NCI-H2196 (cell line): ENCODE data around the gene ERC2.

Experiments used
- DNase-seq: peaks from one replicate; lab custom pipeline; 2025; ENCODE audit not compliant: unreplicated experiment; lab: John Stamatoyannopoulos, UW

The ERC2 gene

DNA sequence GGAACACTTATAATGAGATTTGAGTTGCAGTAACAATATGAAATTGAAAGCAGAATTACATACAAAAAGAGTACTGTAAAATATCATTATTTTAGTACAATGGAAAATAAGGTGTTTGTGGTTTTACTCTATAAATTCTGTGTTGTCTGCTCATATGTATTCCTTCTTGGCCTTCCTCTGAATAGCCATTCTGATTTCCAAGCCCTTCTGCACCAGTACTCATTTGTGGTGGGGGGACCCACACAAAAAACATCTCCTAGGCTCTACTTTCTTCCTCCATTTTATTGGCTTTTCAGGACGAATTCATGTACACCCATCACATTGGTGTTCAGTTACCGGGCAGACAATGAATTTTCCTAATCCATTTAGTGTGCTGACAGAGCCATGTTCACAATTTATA lies 338.2 kb downstream of the ERC2 start:
- no peak for DNase-seq

DNA sequence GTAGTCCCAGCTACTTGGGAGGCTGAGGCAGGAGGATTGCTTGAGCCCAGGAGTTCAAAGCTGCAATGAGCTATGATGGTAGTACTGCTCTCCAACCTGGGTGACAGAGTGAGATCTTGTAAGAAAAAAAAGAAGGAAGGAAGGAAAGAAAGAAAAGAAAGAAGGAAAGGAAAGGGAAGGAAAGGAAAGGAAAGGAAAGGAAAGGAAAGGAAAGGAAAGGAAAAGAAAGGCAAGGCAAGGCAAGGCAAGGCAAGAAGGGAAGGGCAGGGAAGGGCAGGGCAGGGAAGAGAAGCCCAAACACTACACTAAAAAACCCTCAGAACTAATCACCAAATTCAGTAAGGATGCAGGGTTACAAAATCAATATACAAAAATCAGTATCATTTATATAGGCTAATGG lies 341.6 kb downstream of the ERC2 start:
- no peak for DNase-seq

DNA sequence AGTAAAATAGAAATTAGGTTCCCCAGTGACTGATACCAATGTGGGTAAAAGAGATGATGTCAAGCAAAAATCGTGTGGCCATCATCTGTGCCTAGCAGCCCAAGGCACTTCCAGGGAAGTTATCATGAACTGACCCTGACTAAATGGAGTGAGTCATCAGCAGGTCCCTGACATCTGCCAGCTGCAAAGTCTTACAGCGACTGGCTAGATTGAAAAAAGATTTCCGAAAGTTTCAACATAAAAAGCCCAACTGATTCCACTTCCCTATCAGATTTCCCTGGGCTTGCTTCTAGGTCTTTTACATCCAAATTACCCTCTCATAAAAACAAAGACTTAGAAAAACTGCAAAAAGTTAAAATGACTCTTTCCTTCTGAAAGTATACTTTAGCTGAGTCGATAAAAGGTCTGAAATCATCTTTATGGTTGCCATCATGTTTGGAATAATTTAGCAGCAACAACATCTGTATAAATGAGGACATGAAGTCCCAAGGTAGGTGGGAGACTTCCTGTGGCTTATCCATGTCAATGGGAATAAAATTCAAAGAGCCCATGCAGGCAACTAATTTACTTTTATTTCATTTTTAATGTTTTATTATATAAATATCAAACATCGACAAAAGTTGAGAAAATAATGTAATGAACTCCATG lies 342.8 kb downstream of the ERC2 start:
- no peak for DNase-seq

DNA sequence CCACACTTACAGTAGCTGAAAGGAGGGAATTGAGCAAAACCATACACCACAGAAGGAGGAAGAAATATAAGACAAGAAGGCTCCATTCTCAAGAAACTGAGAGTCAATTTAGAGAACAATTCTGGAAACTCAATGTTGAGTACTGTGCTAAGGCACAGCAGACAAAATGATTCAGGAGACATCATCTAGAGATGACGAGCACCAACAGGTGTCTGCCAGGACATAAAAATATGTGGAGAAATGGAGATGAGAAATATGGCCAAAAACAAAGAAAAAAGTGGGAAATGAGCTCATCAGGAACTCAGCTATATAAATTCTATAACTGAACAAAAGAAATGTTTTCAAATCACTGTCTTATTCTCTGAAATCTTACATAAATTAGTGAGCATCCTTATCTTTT lies 343.7 kb downstream of the ERC2 start:
- no peak for DNase-seq

DNA sequence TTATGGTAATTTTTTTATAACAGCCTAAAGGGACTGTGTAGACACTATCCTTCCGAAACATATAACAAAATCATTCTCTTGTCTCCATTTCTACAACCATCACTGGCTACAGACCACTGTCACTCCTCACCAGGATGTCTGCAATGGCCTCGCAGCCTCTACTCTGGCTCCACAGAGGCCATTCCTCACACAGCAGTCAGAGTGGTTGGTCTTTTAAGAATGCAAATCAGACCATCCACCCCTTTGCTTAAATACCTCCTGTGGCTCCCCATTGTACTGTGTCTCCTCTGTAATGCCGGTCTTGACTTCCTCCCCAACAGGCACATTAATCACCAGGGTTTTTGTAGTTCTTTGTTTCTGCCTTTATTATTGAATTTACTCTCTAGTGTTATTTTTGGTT lies 344.8 kb downstream of the ERC2 start:
- no peak for DNase-seq

DNA sequence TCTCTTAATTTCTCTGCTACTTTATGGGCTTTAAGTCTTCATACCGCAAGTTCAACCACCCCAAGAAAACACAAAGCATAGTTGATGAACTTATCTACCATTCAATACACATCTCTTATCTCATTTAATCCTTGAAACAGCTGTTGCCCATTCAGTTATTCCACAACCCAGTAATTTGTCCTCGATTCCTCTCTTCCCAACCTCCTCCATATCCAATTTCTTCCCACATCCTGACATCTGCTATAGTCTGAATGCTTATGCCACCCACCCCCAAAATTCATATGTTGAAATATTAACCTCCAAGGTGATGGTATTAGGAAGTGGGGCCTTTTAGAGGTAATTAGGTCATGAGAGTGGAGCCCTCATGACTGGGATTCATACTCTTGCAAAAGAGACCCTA lies 345.4 kb downstream of the ERC2 start:
- no peak for DNase-seq

DNA sequence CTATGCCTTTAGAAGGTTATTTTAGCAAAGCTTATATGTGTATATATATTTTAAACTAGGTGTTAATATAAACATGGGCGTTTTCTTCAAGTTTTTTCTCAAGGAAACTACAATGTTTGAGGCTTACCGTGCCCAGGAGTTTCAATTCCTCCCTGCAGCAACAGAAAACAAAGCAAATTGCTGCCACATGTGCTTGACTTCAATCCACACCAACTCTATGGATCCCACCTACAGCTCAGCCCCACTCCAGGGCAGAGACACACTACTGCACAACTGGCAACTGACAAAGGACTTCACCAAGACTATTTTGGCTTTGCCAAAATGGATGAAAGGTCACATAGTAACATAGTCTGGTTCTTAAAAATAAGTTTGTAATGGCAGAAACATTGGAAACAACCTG lies 346.6 kb downstream of the ERC2 start:
- DNase-seq, result no peak

DNA sequence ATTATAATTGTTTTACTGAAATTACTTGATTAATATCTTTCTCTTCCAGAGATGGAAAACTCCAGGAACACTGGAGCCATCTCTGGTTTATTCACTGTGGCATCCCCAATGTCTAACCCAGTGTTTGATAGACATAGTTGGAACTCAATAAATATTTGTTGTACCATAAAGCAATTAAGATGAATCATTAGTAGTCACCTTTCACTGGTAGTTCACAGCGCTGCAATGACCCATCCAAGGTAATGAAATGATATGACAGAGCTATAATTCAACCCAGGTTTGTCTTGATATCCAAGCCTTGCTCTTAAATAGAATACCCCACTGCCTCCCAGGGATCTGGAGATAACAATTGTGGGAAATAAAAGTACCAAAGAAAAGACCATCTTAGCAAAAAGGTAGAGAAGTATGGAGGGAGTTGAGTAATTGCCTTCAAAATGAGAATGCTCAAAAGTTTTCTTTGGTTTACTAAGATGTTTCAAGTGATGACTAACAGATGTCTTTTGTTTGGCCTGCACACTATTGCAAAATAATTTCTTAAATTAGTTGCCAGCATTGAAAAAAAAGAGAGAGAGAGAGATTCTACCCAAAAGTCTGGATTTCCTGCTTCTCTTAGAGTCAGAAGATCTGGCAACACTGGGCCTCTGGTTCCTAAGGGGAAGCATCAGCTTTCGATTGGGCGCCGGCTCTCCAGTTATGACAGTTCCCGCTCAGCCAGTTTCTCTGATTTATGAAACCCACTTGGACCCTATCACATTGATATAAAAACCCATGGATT lies 348.5 kb downstream of the ERC2 start:
- no peak for DNase-seq

DNA sequence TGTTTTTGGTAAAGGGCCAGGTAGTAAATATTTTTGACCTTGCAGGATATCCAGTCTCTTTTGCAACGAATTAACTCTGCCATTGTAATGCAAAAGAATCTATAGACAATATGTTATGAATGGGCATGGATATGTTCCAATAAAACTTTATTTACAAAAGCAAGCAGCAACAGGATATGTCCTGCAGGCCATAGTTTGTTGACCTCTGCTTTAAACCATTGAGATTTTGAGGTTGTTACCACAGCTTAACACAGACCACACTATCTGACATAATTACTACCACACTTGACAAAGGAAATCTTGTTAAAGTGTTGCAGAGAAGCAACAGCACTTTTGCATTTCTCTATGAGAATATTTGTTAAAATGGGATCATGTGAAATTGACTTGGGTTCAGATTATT lies 349.3 kb downstream of the ERC2 start:
- DNase-seq, result no peak

DNA sequence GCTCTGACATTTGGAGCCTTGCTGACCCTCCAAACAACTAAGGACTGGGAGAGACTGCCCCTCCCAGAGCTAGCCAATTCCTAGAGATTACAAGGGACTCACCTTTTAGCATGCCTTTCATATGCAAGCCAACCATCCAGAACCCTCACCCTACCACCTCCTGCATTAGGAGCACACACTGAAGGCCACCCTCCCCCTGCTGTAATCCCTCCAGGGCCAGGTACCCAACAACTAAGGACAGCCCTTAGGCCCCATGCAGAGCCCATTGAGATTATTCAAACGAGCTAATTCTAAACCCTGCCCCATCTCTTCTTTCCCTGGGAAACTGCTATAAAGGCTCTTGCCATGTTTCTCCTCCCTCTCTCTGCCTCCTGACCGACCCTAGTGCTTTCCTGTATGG lies 352.6 kb downstream of the ERC2 start:
- DNase-seq, result no peak

DNA sequence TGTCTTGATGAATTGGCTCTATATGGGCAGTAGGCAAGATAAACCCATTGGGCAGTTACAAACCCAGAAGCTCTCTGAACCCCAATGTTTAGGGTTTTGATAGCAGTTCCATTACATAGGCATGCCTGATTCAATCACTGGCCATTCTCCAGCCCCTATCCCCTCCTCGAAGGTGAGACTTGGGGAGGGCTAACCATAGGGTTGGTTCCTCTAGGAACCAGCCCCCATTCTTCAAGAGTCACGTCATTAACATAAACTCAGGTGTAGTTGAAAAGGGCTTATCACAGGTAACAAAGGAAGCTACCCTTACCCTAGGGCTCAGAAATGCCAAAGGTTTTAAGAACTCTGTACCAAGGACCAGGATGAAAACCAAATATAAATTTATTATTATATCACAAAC lies 353.1 kb downstream of the ERC2 start:
- DNase-seq, result no peak

DNA sequence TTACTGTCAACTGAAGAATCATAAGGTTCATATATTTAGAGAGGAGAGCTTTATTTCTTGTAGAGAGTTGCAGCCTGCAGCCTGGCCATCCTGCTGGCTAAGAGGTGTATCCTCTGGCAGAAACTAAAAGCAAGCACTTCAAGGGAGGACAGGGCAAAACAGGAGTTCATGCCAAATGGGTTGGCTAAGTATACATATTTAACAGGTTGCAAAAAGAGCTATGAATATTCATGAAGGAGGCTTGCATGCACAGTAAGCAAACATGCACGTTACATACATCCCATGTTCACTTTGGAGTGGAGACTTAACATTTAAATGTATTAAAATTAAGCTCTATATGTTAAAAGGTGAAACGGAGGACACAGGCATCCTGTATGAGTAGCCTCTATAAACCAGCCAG lies 354.4 kb downstream of the ERC2 start:
- no peak for DNase-seq

DNA sequence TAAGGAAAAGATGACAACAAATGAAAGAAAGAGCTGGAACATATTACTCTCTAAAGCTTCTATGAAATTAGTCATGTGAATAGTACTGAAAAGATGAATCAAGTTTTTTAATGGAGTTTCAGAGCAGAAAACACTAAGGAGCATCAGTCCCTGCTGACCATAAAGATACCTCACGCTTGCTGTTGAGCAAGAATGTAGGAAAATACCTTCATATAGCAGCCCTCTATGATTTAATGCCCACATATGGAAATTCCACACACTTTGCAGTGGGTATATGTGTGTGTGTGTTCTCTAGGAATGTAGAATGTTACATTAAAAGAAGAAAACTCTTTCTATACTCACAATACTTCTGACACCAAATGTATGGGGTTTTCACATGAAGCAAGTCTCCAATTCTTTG lies 355.0 kb downstream of the ERC2 start:
- DNase-seq, result no peak

DNA sequence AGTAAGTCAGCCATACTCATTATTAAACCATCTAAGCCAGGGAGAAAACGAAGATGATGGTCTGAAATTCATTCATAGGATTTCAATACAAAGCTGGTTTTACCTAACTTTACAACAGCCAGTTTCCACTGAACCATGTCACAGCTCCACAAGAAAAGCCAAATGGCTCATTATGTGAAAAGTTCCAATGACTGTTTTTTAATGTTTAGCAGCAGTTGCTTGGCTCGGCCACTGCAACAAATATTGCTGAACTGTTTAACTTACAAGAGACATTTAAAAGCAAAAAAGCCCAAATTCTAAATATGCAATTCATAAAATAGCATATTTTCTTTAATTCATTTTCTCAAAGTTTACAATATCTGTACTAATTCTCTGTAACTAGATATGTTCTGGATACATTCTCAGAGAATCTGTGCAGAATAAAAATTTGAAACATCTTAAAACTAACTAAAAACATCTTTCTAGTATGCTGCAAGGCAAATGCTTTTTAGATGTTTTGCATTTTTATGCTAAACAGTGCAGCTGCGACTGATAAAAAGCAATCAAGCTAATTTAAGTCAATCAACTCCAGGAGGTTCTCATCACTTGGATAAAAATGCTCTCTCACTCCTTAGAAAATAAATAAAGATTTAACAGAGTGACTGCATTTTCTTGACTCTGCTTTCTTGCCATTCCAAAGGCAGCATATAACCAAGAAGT lies 356.5 kb downstream of the ERC2 start:
- DNase-seq, result no peak

DNA sequence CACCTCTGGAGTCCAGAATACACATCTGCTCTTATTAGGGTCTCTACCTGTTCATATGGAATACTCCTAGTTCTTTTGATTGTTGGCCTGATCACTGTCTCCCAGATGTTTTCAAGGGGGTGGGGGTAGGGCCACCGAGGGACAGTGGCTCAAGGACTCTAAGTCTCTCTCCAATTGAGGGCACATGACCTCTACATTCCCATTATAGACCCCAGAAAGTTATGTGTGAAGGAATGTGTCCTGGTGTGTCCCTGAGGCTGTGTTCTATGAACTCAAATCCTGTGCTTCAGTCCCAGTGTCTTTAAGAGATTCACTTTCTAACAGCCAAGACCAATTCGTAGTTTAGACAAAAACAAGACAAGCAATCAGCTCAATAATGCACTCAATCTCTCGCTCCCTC lies 357.4 kb downstream of the ERC2 start:
- DNase-seq, result no peak

DNA sequence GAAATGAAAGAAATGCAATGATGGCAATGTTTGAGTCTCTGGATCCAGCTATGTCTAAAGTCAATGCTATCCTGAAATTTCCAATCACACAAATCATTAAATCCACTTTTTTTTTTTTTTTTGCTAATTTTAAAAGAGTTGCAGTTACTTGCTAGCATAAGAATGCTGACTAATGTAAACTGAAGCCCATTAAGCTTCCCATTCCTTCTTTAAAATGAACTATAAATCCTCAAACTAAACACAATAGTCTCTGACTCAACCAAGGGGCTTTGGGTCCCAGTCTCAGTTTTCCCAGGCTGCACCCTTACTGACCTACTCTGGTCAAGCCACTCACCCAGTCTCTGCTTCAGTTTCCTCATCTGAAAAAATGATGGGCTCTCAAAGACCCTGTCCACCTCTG lies 361.1 kb downstream of the ERC2 start:
- DNase-seq, result no peak

DNA sequence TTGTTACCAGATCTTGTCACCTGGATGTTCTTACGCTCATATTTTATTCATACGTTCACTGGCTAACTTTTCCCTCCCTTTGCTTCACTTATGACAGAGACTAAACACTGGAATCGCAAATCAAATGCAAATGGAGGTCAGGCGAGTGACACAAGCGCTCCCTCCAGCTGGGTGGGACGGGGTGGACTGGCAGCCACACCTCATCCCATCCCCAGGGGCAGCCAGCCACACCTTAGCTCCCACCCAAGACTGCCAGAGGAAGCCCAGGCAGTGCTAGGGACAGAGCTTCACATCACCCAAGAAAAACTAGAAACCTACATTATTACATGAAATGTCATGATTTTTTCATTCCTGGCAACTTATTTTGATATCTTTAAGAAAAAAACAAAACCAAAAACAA lies 366.2 kb downstream of the ERC2 start:
- DNase-seq, result no peak

DNA sequence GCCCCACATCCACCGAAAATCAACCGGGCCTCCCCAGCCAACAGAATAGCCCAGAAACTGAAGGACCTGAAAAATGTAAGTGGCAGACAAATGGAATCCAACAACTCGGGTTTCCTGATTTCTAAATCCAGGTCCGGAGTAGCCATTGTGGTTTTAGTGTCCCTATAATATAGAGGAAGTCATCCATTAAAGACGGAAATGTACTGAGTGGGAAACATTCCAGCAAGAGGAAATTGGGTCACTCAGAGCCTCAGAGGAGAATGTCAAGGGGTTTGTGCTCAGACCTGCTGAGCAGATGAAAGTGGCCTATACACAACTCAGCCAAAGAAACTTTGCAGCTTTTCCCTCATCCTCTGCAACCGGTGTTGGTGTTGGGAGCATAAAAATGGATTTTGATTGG lies 366.7 kb downstream of the ERC2 start:
- DNase-seq, result no peak

DNA sequence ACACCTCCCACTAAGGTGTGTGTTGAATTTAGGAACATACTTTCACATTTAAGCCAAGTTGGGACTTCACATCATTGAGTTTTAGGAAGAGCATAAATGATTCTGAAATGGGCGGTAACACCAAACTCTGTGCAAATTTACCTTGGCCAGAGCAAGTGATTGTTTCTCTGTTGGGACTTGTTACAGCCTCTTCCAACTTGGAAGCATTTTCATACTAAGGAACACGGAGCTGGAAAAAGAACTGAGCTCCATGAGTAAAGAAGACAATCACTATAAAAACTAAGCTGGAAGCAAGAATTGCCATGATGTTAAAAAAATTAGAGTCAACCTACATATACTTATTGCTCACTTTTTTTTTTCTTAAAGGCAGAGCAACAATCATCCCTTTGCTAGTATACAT lies 371.3 kb downstream of the ERC2 start:
- no peak for DNase-seq

DNA sequence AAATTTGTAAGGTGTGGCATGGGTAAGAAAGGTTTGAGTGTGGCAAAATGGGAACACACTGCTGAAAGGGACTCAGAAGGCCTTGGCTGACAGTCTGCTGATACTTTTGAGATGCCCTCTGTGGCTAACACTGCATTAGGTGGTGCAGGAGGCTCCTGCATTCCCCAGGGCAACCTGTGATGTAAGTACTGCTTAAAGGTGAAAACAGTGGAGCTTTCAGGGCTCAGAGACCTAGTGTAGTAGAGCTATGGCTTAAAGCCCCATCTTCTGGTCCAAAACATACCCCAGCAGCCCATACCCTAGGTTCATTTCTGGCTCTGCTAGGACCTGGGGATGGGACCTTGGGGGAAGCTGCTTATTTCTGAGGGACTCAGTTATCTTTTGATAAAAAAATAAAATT lies 374.1 kb downstream of the ERC2 start:
- no peak for DNase-seq

DNA sequence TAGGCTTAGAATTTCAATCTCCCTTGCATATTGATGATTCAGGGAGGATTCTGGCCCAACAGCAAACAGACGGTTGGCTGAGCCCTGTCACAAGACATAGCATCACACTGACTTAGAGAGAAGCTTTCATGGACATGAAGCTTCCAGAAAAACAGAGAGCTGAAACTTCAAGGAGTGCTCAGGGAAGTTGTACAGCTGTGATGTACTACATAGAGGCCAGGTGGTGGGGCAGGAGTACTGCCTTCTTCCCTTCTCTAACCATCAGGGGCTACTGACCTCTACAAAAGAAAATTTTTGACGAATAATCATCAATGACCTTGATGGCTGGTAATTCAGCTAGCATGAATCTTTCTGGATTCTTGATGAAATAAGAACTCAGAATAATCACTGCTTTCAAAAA lies 378.5 kb downstream of the ERC2 start:
- no peak for DNase-seq

DNA sequence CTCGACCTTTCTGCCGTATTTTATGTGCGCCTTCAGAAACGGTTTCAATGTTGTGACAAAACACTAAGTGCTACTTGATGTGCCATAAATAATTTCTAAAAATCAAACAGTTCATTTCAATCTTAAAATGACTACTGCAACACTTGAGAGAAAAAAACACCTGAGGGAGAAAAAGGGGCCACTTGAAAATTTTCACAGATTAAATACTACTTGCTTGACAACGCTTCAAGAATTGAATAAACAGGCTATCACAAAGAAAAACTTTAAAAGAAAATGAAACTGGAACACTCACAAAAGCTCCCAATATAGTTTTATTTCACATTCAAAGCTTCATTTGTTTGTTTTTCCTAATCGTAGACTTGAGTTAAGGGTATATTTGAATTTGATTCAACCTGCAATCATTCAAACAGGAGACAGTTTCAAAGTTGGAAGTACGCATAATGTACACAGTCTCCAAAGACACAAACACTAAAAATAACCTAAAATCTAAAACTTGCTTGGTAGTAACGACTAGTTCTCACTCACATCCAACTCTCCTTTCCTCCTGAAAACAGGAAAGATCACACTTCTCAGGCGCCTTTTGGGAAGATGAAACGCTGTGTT lies 380.7 kb downstream of the ERC2 start:
- no peak for DNase-seq
